HL-60 (cell line): Measurements from ENCODE around the gene CLPTM1.
A peak's percentile ranks its signal among the peaks of the same experiment; 100 is the strongest.

ENCODE experiments used
- DNase-seq, 2 experiments: peaks; one replicate each; pipeline ENCODE4 v3.0.0-alpha.2; 2010 to 2020; ENCODE audit warnings: low read depth in 1 of 2, low spot score in 1 of 2
- H3K27ac ChIP-seq: fragments of 250-450 bp; sonication (Bioruptor Pico); replicated peaks from 2 replicates; pipeline ENCODE4 v1.5.1; 2020; ENCODE audit warnings: mild to moderate bottlenecking, moderate library complexity
- H3K27me3 ChIP-seq: fragments of 250-450 bp; sonication (Bioruptor Pico); 2 replicates; pipeline ENCODE4 v1.5.1; 2021; ENCODE audit warnings: mild to moderate bottlenecking, moderate library complexity; ENCODE audit not compliant: insufficient read depth, poor library complexity, severe bottlenecking
- H3K4me3 ChIP-seq: replicated peaks from 2 replicates; pipeline ENCODE4 v1.5.1; 2011; ENCODE audit warnings: mild to moderate bottlenecking, control low read depth, low read length; ENCODE audit not compliant: insufficient read depth
- GABPA ChIP-seq: IDR thresholded peaks from 2 replicates; pipeline ENCODE4 v1.6.1; 2012; ENCODE audit warnings: low read depth
- POLR2AphosphoS5 ChIP-seq: IDR thresholded peaks from 2 replicates; pipeline ENCODE4 v1.6.1; 2012; ENCODE audit warnings: low read depth
- REST ChIP-seq: IDR thresholded peaks from 2 replicates; pipeline ENCODE4 v1.6.1; 2012; ENCODE audit warnings: low read depth; ENCODE audit not compliant: insufficient replicate concordance
- SPI1 ChIP-seq: IDR thresholded peaks from 2 replicates; pipeline ENCODE4 v1.6.1; 2012; ENCODE audit warnings: low read depth, mild to moderate bottlenecking, borderline replicate concordance
- TF ChIP-seq, protein P1 (sequence below): IDR thresholded peaks from one replicate; pipeline ENCODE4 v1.5.1; 2011; ENCODE audit warnings: low read length, control low read depth, inconsistent platforms; ENCODE audit not compliant: insufficient read depth

The CLPTM1 gene

GRCh38 chr19:44947041-44947581, 8.1 kb upstream of the CLPTM1 start:
- Histone ChIP-seq H3K27me3 (no peaks in the 10 kb centered on the region), H3K27ac (peak overlapping the region; percentile 88), H3K4me3 (no peak overlapping the region)
- peak; percentile 92 to 97 for DNase-seq
- TF ChIP-seq GABPA (peak; percentile 53; the same call in 1 of the 2 replicates), SPI1 (no peak), POLR2AphosphoS5 (peak; percentile 29; the same call in 1 of the 2 replicates)
- TF ChIP-seq, protein P1, sequence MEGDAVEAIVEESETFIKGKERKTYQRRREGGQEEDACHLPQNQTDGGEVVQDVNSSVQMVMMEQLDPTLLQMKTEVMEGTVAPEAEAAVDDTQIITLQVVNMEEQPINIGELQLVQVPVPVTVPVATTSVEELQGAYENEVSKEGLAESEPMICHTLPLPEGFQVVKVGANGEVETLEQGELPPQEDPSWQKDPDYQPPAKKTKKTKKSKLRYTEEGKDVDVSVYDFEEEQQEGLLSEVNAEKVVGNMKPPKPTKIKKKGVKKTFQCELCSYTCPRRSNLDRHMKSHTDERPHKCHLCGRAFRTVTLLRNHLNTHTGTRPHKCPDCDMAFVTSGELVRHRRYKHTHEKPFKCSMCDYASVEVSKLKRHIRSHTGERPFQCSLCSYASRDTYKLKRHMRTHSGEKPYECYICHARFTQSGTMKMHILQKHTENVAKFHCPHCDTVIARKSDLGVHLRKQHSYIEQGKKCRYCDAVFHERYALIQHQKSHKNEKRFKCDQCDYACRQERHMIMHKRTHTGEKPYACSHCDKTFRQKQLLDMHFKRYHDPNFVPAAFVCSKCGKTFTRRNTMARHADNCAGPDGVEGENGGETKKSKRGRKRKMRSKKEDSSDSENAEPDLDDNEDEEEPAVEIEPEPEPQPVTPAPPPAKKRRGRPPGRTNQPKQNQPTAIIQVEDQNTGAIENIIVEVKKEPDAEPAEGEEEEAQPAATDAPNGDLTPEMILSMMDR = no peak

- no peaks in the 10 kb centered on the region for H3K27me3 ChIP-seq
- no peak overlapping the region for H3K4me3 ChIP-seq
- H3K27ac ChIP-seq = no peak overlapping the region; the same call in 1 of the 2 replicates
- DNase-seq = no peak
- TF ChIP-seq SPI1 = no peak
- no peak for TF ChIP-seq POLR2AphosphoS5
- TF ChIP-seq REST = no peak
- no peak for TF ChIP-seq GABPA
- TF ChIP-seq, protein P1 = no peak
Measured at GRCh38 chr19:44948237-44948636, 6.9 kb upstream of the CLPTM1 start.

DNA sequence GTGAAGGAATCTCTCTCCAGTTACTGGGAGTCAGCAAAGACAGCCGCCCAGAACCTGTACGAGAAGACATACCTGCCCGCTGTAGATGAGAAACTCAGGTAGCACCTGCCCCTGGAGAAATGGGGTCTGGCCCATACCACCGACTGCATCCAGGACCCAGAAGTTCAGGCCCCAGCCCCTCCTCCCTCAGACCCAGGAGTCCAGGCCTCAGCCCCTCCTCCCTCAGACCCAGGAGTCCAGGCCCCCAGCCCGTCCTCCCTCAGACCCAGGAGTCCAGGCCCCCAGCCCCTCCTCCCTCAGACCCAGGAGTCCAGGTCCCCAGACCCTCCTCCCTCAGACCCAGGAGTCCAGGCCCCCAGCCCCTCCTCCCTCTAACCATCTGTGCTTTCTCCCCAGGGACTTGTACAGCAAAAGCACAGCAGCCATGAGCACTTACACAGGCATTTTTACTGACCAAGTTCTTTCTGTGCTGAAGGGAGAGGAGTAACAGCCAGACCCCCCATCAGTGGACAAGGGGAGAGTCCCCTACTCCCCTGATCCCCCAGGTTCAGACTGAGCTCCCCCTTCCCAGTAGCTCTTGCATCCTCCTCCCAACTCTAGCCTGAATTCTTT, 6.3 kb upstream of the CLPTM1 start:
- Histone ChIP-seq H3K27ac (no peak overlapping the region), H3K4me3 (no peak overlapping the region), H3K27me3 (no peaks in the 10 kb centered on the region)
- DNase-seq = no peak
- no peak for TF ChIP-seq GABPA
- TF ChIP-seq REST = no peak
- TF ChIP-seq, protein P1 = no peak
- no peak for TF ChIP-seq SPI1
- TF ChIP-seq POLR2AphosphoS5 = no peak
